Measurements from ENCODE around the gene HSPA12B.

GRCh38 chr20:3729378-3729777 is 3.1 kb upstream of the HSPA12B start:
- TF ChIP-seq CTCF (IDR thresholded peaks at IDR 0.05) (no peak), POLR2A (IDR thresholded peaks at IDR 0.05) (no peak)

Data from heart left ventricle (tissue), 13 donors.